GM19468 (cell line): Measurements from ENCODE around the gene ALOX12B.
"Not testable (repeated sequence)": the region's sequence is repeated elsewhere in the genome, so short reads cannot be mapped to it uniquely, and the experiment has no call there.

Experiments
- ATAC-seq: cut with Tn5 transposase; IDR thresholded peaks from one replicate; pipeline ENCODE4 v1.9.1; 2021; ENCODE audit warnings: mild to moderate bottlenecking, moderate library complexity, moderate number of reproducible peaks; ENCODE audit not compliant: unreplicated experiment; ENCODE audit errors: extremely low read depth

The ALOX12B gene

GRCh38 chr17:8091033-8091687 is 3.6 kb upstream of the ALOX12B start:
- ATAC-seq: no peak

GRCh38 chr17:8089728-8090127 is 2.2 kb upstream of the ALOX12B start:
- no peak for ATAC-seq

GRCh38 chr17:8087952-8088230 is 375 bp upstream of the ALOX12B start:
- no peak for ATAC-seq

GRCh38 chr17:8084250-8084649 is 3.3 kb downstream of the ALOX12B start:
- no peak for ATAC-seq

- ATAC-seq: no peak
These were observed 5.2 kb downstream of the ALOX12B start for GRCh38 chr17:8082292-8082691.

GRCh38 chr17:8081876-8082275 is 5.6 kb downstream of the ALOX12B start:
- ATAC-seq: no peak

GRCh38 chr17:8080799-8081219 is 6.7 kb downstream of the ALOX12B start:
- ATAC-seq: no peak

- no peak for ATAC-seq
These were observed 7.2 kb downstream of the ALOX12B start for GRCh38 chr17:8080208-8080798.

- no peak for ATAC-seq
These were observed 8.0 kb downstream of the ALOX12B start for GRCh38 chr17:8079291-8080207.

- ATAC-seq: not testable (repeated sequence)
These were observed 9.6 kb downstream of the ALOX12B start for GRCh38 chr17:8077939-8078338.

GRCh38 chr17:8076502-8077266 is 10.8 kb downstream of the ALOX12B start:
- ATAC-seq: no peak

- no peak for ATAC-seq
These were observed 11.8 kb downstream of the ALOX12B start for GRCh38 chr17:8075574-8076342.

GRCh38 chr17:8075081-8075480 is 12.4 kb downstream of the ALOX12B start:
- no peak for ATAC-seq

- no peak for ATAC-seq
These were observed 13.0 kb downstream of the ALOX12B start for GRCh38 chr17:8074554-8074953.

GRCh38 chr17:8073627-8074484 is 13.7 kb downstream of the ALOX12B start:
- ATAC-seq: no peak

GRCh38 chr17:8072729-8073461 is 14.6 kb downstream of the ALOX12B start:
- no peak for ATAC-seq

GRCh38 chr17:8072341-8072728 is 15.2 kb downstream of the ALOX12B start:
- ATAC-seq: no peak

GRCh38 chr17:8071496-8071895 is 16.0 kb downstream of the ALOX12B start:
- ATAC-seq: no peak

GRCh38 chr17:8069587-8069860 is 18.0 kb downstream of the ALOX12B start:
- ATAC-seq: no peak
